ENCODE data around the gene USP17L10.
"Not testable (repeated sequence)": the region's sequence is repeated elsewhere in the genome, so short reads cannot be mapped to it uniquely, and the experiment has no call there.

The USP17L10 gene

GRCh38 chr4:9210357-9210756, at the start of gene USP17L10:
Gene USP17L10, plus strand, starts transcription at chr4:9210657. Its CDS starts 0 bp downstream, at chr4:9210657.
- not testable (repeated sequence) for FAIRE-seq; DNase-seq (ENCODE audit: low spot score)

- not testable (repeated sequence) for FAIRE-seq
- peak; percentile 27 for DNase-seq (ENCODE audit: low spot score)
These were observed 44.5 kb upstream of the USP17L10 start for GRCh38 chr4:9165990-9166389.

GRCh38 chr4:9169791-9170459, 40.5 kb upstream of the USP17L10 start, which contains the start of gene FAM90A26:
Gene FAM90A26, plus strand, starts transcription at chr4:9170409. Its CDS starts 2,764 bp downstream, at chr4:9173173.
- not testable (repeated sequence) for FAIRE-seq; DNase-seq (ENCODE audit: low spot score)

- not testable (repeated sequence) for FAIRE-seq; DNase-seq (ENCODE audit: low spot score)
These were observed 4.2 kb downstream of the USP17L10 start for GRCh38 chr4:9214701-9215100.

- DNase-seq (ENCODE audit: low spot score); FAIRE-seq: not testable (repeated sequence)
These were observed 4.6 kb downstream of the USP17L10 start, which contains the start of gene USP17L11 for GRCh38 chr4:9215105-9215504. Gene USP17L11, plus strand, starts transcription at chr4:9215405. Its CDS starts 0 bp downstream, at chr4:9215405.

- DNase-seq (ENCODE audit: low spot score); FAIRE-seq: not testable (repeated sequence)
These were observed 9.4 kb downstream of the USP17L10 start, which contains the start of gene USP17L12 for GRCh38 chr4:9219852-9220251. Gene USP17L12, plus strand, starts transcription at chr4:9220152. Its CDS starts 0 bp downstream, at chr4:9220152.

- not testable (repeated sequence) for FAIRE-seq
These were observed 14.1 kb downstream of the USP17L10 start, which contains the start of gene USP17L13 for GRCh38 chr4:9224596-9224995. Gene USP17L13, plus strand, starts transcription at chr4:9224896. Its CDS starts 0 bp downstream, at chr4:9224896.

GRCh38 chr4:9230249-9230648, 19.8 kb downstream of the USP17L10 start:
- not testable (repeated sequence) for FAIRE-seq; DNase-seq (ENCODE audit: low spot score)

More at GRCh38 chr4:9224596-9224995, 14.1 kb downstream of the USP17L10 start, which contains the start of gene USP17L13:
- DNase-seq (ENCODE audit: low spot score) = not testable (repeated sequence)

- not testable (repeated sequence) for DNase-seq (ENCODE audit: low spot score); FAIRE-seq
These were observed 23.6 kb downstream of the USP17L10 start, which contains the start of gene USP17L15 for GRCh38 chr4:9234085-9234484. Gene USP17L15, plus strand, starts transcription at chr4:9234385. Its CDS starts 0 bp downstream, at chr4:9234385.

- not testable (repeated sequence) for DNase-seq (ENCODE audit: low spot score); FAIRE-seq
These were observed 28.0 kb downstream of the USP17L10 start for GRCh38 chr4:9238461-9238860.

- FAIRE-seq; DNase-seq (ENCODE audit: low spot score): not testable (repeated sequence)
These were observed 33.1 kb downstream of the USP17L10 start, which contains the start of gene USP17L17 for GRCh38 chr4:9243579-9243978. Gene USP17L17, plus strand, starts transcription at chr4:9243879. Its CDS starts 0 bp downstream, at chr4:9243879.

- FAIRE-seq; DNase-seq (ENCODE audit: low spot score): not testable (repeated sequence)
These were observed 37.7 kb downstream of the USP17L10 start, which contains the start of gene USP17L18 for GRCh38 chr4:9247953-9248680. Gene USP17L18, plus strand, starts transcription at chr4:9248630. Its CDS starts 0 bp downstream, at chr4:9248630.

GRCh38 chr4:9253078-9253477, 42.6 kb downstream of the USP17L10 start, which contains the start of gene USP17L19:
Gene USP17L19, plus strand, starts transcription at chr4:9253378. Its CDS starts 0 bp downstream, at chr4:9253378.
- not testable (repeated sequence) for DNase-seq (ENCODE audit: low spot score); FAIRE-seq

- DNase-seq (ENCODE audit: low spot score); FAIRE-seq: not testable (repeated sequence)
These were observed 47.4 kb downstream of the USP17L10 start, which contains the start of gene USP17L20 for GRCh38 chr4:9257824-9258223. Gene USP17L20, plus strand, starts transcription at chr4:9258124. Its CDS starts 0 bp downstream, at chr4:9258124.

All from urothelium cell line (cell line).